ENCODE measurements around the gene SELENBP1.

Gene SELENBP1

DNA sequence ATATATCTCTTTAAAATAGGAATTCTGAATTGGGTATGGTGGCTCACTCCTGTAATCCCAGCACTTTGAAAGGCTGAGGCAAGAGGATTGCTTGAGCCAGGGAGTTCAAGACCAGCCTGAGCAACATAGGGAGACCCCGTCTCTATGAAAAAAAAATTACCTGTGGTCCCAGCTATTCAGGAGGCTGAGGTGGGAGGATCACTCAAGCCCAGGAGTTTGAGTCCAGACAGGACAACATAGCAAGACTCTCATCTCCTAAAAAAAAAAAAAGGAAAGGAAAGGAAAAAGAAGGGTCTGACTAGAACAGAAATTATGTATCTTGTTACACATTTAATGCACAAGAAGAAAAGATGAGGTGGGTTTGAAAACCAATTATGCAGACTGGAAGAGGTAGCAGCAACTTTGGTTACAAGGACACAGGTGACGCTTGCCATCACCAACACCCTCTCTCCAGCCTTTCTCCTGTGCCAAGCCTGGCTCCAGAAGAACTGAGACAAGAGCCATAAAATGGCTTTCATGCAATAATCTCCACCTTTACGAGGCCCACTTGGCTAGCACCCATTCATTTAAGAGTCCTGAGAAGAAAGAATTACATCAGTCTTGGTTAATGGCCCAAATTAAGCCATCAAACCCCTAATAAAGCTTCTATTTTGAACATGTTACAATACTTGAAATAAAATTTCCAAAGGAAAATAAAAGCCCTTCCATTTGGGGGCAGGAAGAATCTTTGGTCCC, 4.8 kb upstream of the SELENBP1 start:
- TF ChIP-seq, protein P1, sequence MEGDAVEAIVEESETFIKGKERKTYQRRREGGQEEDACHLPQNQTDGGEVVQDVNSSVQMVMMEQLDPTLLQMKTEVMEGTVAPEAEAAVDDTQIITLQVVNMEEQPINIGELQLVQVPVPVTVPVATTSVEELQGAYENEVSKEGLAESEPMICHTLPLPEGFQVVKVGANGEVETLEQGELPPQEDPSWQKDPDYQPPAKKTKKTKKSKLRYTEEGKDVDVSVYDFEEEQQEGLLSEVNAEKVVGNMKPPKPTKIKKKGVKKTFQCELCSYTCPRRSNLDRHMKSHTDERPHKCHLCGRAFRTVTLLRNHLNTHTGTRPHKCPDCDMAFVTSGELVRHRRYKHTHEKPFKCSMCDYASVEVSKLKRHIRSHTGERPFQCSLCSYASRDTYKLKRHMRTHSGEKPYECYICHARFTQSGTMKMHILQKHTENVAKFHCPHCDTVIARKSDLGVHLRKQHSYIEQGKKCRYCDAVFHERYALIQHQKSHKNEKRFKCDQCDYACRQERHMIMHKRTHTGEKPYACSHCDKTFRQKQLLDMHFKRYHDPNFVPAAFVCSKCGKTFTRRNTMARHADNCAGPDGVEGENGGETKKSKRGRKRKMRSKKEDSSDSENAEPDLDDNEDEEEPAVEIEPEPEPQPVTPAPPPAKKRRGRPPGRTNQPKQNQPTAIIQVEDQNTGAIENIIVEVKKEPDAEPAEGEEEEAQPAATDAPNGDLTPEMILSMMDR (IDR thresholded peaks at IDR 0.05; ENCODE audit: low read depth, low read length, missing control alignments) = no peak
- DNase-seq (ENCODE audit: low read depth) = no peak
- H3K4me3 ChIP-seq (ENCODE audit: low read depth, low read length) = no peak overlapping the region

DNA sequence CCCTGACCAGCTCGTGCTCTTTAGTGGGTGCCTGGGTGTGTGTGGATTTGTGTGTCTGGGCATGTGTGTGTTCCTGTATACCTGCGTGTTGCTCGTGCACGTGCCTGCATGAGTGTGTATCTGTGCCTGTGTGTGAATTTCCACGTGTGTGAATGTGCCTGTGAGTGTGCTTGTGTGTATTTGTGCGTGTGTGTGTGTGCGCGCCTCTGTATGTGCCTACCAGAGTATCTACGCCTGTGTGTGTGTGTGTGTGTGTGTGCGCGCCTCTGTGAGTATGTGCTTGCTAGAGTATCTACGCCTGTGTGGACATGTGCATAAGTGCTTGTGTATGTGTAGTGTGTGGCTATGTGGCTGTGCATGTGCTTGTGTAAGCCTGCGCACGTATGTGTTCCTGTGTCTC, 691 bp upstream of the SELENBP1 start:
- no peak for DNase-seq (ENCODE audit: low read depth)

DNA sequence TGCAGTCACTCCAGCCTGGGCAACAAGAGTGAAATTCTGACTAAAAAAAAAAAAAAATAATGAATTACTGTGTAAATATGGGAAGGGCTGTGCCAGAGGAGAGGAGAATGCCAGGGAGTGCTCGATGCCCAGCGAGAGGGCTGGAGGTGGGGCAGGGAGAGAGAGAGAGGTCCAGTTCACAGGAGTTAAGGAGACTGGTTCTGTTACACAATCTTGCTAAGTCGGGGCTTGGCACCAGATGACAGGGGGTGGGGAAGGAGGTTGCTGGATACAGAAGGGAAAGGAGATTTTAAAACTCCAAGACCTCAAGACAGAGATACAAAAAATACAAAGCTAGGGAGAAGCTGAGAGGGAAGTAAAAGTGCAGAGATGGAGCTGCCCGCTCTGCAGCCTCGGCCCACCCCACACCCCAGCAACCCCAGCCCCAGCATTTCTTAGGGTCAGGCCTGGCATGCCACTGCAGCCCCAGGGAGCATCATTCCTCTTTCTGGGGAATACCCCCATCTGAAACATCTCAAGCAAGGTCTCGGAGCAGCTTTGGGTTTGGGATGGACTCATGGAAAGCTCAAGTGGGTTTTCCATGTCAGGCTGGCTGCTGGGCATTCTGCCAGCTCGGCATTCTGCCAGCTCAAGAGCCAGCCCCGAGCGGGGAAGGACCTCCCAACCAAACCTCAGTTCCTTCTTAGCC, 991 bp downstream of the SELENBP1 start:
- TF ChIP-seq, protein P1 (IDR thresholded peaks at IDR 0.05; ENCODE audit: low read depth, low read length, missing control alignments) = no peak
- no peak overlapping the region for H3K4me3 ChIP-seq (ENCODE audit: low read depth, low read length)
- no peak for DNase-seq (ENCODE audit: low read depth)

More for the DNA sequence above, 691 bp upstream of the SELENBP1 start:
- TF ChIP-seq, protein P1 (IDR thresholded peaks at IDR 0.05; ENCODE audit: low read depth, low read length, missing control alignments) = no peak
- no peak overlapping the region for H3K4me3 ChIP-seq (ENCODE audit: low read depth, low read length)

DNA sequence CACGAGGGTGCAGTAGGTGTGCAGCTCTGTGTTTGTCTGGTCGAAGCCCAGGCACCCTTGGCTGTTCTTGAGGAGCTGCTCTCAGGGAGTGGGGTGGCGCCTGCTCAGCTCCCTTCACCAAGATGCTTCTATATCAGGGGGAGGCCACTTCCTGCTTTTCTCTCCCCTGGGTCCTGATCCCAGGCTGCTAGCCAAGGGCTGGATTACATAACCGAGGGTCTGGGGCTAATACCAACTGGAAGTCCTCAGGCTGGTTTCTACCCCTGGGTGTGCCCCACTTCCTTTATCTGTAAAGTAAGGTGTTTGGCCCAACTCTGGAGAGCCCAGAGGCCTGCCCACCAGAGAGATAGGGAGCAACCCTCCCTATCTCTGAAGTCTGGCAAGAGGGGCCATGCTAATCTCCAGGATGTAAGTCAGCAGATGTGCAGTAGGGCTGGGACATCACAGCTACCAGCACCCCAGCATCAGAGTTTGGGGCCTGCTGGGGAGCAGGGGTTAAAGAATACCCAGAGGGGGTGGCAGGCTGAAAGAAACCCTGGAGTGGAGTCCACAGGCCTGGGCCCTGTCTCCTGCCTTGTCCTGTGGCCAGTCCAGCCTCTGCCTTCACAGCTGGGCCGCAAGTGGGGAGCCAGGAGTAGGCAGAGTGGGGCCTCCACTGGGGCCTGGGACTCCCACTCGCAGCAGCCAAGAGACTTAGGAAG, 2.1 kb downstream of the SELENBP1 start:
- H3K4me3 ChIP-seq (ENCODE audit: low read depth, low read length) = no peak overlapping the region

DNA sequence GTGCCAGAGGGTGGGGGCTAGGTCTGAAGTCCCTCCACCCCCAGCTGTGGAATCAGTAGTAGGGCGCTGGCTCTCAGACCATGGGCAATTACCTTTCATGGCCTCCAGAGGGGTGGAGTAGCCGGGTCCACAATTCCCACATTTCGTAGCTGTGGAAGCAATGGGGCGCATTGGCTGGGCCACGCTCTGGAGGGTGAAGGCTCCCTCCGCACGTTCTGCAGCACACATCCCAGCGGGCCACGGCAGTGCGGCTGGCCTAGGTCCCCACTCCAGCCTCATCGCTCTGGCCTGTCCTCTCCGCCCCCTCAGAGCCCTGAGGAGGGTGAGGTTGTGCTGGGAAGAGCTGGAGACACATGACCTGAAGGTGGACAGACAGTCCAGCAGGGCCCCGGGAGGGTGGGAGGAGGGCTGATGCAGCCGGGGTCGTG, 2.9 kb downstream of the SELENBP1 start:
- DNase-seq (ENCODE audit: low read depth) = no peak
- H3K4me3 ChIP-seq (ENCODE audit: low read depth, low read length) = no peak overlapping the region
- TF ChIP-seq, protein P1 (IDR thresholded peaks at IDR 0.05; ENCODE audit: low read depth, low read length, missing control alignments) = no peak

More for the DNA sequence above, 2.1 kb downstream of the SELENBP1 start:
- TF ChIP-seq, protein P1 (IDR thresholded peaks at IDR 0.05; ENCODE audit: low read depth, low read length, missing control alignments) = no peak
- no peak for DNase-seq (ENCODE audit: low read depth)

DNA sequence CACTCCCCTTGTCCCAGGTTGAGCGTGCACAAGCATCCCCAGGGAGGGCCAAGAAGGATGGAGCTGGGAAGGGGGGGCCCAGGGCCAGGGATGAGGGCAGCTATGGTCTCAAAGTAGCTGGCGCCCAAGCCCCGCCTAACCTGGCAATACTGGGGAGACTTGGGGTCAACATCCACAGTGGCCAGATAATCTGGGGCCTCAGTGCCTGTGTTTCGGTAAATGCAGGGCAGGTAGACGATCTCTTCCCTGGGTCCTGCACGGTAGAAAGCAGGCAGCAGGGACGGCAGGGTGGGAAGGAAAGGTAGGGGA, 3.2 kb downstream of the SELENBP1 start:
- DNase-seq (ENCODE audit: low read depth) = no peak
- H3K4me3 ChIP-seq (ENCODE audit: low read depth, low read length) = no peak overlapping the region
- TF ChIP-seq, protein P1 (IDR thresholded peaks at IDR 0.05; ENCODE audit: low read depth, low read length, missing control alignments) = no peak
